Esophagus squamous epithelium (tissue), 4 donors: ENCODE data around the gene PRAC1.

Source experiments
- POLR2A ChIP-seq, 4 donors: fragments of 450-650 bp; IDR thresholded peaks; one replicate each; pipeline ENCODE4 v1.6.1; 2017; ENCODE audit warnings: antibody characterized with exemption in 4 of 4, mild to moderate bottlenecking in 4 of 4, moderate library complexity in 3 of 4
- TF ChIP-seq, protein P1 (sequence below), 6 experiments: fragments of 450-650 bp in 4 of 6; fragments of 200-600 bp in 2 of 6; sonication (generic) in 2 of 6; IDR thresholded peaks; one replicate each; pipeline ENCODE4 v1.5.1; 2016 to 2019; ENCODE audit warnings: antibody characterized with exemption in 6 of 6, mild to moderate bottlenecking in 4 of 6, moderate library complexity in 4 of 6

GRCh38 chr17:48726916-48727286, 4.6 kb upstream of the PRAC1 start:
- TF ChIP-seq POLR2A (IDR thresholded peaks at IDR 0.05): no peak
- TF ChIP-seq, protein P1, sequence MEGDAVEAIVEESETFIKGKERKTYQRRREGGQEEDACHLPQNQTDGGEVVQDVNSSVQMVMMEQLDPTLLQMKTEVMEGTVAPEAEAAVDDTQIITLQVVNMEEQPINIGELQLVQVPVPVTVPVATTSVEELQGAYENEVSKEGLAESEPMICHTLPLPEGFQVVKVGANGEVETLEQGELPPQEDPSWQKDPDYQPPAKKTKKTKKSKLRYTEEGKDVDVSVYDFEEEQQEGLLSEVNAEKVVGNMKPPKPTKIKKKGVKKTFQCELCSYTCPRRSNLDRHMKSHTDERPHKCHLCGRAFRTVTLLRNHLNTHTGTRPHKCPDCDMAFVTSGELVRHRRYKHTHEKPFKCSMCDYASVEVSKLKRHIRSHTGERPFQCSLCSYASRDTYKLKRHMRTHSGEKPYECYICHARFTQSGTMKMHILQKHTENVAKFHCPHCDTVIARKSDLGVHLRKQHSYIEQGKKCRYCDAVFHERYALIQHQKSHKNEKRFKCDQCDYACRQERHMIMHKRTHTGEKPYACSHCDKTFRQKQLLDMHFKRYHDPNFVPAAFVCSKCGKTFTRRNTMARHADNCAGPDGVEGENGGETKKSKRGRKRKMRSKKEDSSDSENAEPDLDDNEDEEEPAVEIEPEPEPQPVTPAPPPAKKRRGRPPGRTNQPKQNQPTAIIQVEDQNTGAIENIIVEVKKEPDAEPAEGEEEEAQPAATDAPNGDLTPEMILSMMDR (IDR thresholded peaks at IDR 0.05): no peak
